ENCODE measurements around the gene HCN4.

Gene HCN4

GRCh38 chr15:73295630-73296286 is 73.0 kb downstream of the HCN4 start:
- DNase-seq (ENCODE audit: low spot score): no peak

GRCh38 chr15:73293773-73294172 is 75.0 kb downstream of the HCN4 start:
- DNase-seq (ENCODE audit: low spot score): no peak

- no peak for DNase-seq (ENCODE audit: low spot score)
Measured at GRCh38 chr15:73291441-73291840, 77.3 kb downstream of the HCN4 start.

GRCh38 chr15:73287019-73287418 is 81.7 kb downstream of the HCN4 start:
- DNase-seq (ENCODE audit: low spot score): no peak

GRCh38 chr15:73286311-73286710 is 82.4 kb downstream of the HCN4 start:
- no peak for DNase-seq (ENCODE audit: low spot score)

DNA sequence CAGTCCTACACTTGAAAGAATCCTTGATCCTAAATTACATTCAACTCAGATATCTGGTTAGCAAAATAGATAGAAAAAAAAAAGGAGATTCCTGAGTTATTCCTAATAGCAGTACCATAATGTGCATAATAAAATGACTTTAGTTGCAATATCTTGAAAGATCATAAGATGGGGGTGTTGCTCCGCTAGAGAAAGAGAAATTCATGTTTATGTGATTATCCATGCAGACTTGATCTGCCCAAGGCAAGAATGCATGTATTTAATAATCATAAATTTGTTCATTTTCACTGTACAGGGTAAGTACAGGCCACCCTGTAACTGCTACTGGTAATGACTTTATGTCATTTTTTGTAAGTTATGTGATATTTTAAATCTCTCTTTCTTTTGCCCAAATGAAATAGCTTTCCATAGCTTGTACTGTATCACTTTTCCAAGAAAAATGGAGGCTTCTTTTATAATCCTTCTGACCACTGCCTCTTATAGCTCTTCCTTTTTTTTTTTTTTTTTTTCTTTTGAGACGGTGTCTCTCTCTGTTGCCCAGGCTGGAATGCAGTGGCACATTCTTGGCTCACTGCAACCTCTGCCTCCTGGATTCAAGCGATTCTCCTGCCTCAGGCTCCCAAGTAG is 84.6 kb downstream of the HCN4 start:
- DNase-seq (ENCODE audit: low spot score): no peak

- DNase-seq (ENCODE audit: low spot score): no peak
Measured at GRCh38 chr15:73283366-73283962, 85.3 kb downstream of the HCN4 start.

- no peak for DNase-seq (ENCODE audit: low spot score)
Measured at GRCh38 chr15:73282567-73283365, 86.0 kb downstream of the HCN4 start.

- no peak for DNase-seq (ENCODE audit: low spot score)
Measured at GRCh38 chr15:73275862-73276261, 92.9 kb downstream of the HCN4 start.

DNA sequence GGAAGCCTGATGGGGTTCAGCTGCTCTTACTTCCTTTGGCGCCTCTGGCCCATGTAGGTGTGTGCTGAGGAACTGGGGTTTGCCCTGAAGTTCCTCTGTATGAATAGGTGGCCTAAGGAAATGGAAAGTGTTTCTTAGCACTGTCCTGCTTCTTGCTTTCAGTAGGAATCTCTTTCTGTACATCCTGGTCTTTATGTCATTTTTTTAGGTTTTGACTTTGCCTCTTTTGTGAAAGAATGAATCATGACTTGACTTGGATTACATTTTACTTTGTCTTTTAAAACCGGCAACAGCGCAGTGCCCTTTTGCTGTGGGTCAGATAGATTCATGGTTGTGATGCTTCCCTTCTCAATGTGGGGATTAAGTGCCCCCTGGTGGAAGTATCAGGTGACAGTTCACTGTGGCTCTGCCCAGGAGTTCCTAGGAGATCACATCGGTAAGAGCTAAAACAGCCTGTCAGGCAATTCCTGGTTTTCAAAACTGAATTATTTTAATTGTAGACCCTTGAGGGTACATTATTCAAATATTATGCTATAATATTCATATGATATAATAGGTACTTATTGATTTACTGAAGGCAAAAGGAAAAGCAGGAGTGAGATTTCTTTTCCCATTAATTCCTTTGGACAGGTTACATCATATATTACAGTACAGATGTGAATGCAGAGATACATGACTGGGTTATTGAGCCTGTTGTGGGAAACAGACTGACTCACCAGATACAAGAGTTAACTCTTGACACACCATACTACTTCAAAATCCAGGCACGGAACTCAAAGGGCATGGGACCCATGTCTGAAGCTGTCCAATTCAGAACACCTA is 95.4 kb downstream of the HCN4 start:
- peak; percentile 60 for DNase-seq (ENCODE audit: low spot score)

- no peak for DNase-seq (ENCODE audit: low spot score)
Measured at GRCh38 chr15:73270366-73271097, 98.2 kb downstream of the HCN4 start.
